Parathyroid adenoma (tissue), 2 donors: ENCODE results near the gene PRDM15.

ENCODE experiments used
- H2AFZ ChIP-seq: fragments of 300-600 bp; sonication (generic); one replicate; pipeline ENCODE4 v1.7.0; 2017; ENCODE audit warnings: antibody characterized with exemption, mild to moderate bottlenecking
- H3K27ac ChIP-seq: fragments of 300-600 bp; sonication (generic); one replicate; pipeline ENCODE4 v1.7.0; 2017
- H3K27me3 ChIP-seq: fragments of 300-600 bp; sonication (generic); one replicate; pipeline ENCODE4 v1.7.0; 2017; ENCODE audit warnings: low read length; ENCODE audit not compliant: control insufficient read depth, insufficient read depth
- H3K36me3 ChIP-seq: fragments of 300-600 bp; sonication (generic); one replicate; pipeline ENCODE4 v1.7.0; 2017; ENCODE audit warnings: low read length; ENCODE audit not compliant: control insufficient read depth, insufficient read depth
- H3K4me1 ChIP-seq: fragments of 300-600 bp; sonication (generic); one replicate; pipeline ENCODE4 v1.7.0; 2017; ENCODE audit warnings: control low read depth
- H3K4me2 ChIP-seq: fragments of 300-600 bp; sonication (generic); one replicate; pipeline ENCODE4 v1.7.0; 2017; ENCODE audit warnings: low read length
- H3K4me3 ChIP-seq: fragments of 300-600 bp; sonication (generic); one replicate; pipeline ENCODE4 v1.7.0; 2017; ENCODE audit warnings: low read depth, low read length
- H3K79me2 ChIP-seq: fragments of 300-600 bp; sonication (generic); one replicate; pipeline ENCODE4 v1.7.0; 2017; ENCODE audit warnings: control low read depth
- H3K9ac ChIP-seq: fragments of 300-600 bp; sonication (generic); one replicate; pipeline ENCODE4 v1.7.0; 2017; ENCODE audit warnings: mild to moderate bottlenecking
- H3K9me3 ChIP-seq: fragments of 300-600 bp; sonication (generic); one replicate; pipeline ENCODE4 v1.7.0; 2017; ENCODE audit warnings: low read length; ENCODE audit not compliant: control insufficient read depth
- TF ChIP-seq, protein P1 (sequence below): fragments of 300-600 bp; sonication (generic); IDR thresholded peaks from one replicate; pipeline ENCODE4 v1.7.0; 2017; ENCODE audit warnings: antibody characterized with exemption, mild to moderate bottlenecking
- donor health status: primary hyperparathyroidism.

Gene PRDM15

DNA sequence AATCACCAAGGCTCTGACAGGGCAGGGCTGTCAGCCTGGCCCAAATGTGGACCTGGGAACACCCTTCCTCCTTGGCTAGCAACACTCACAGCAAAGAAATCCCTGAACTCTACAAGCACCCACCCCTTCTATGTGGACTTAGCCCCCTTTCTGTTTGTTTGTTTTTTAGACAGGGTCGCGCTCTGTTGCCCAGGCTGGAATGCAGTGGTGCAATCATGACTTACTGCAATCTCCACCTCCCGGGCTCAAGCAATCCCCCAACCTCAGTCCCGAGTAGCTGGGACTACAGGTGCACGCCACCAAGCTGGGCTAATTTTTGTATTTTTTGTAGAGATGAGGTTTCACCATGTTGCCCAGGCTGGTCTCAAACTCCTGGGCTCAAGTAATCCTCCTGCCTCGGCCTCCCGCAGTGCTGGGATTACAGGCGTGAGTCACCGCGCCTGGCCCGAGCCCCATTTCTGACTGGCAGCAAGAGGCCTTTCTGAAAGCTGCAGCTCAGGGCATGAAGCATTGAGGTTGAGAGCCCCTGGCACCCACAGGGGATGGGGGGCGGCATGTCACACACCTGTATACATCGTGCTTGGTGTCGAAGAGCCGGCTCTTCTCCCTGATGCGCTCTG, 128.5 kb downstream of the PRDM15 start:
- H3K27me3 ChIP-seq = no peaks in the 10 kb centered on the region
- no peaks in the 10 kb centered on the region for H3K36me3 ChIP-seq
- no peak overlapping the region for H3K27ac ChIP-seq
- no peak overlapping the region for H3K4me3 ChIP-seq
- H3K79me2 ChIP-seq = no peaks in the 10 kb centered on the region
- no peak overlapping the region for H3K4me2 ChIP-seq
- no peak overlapping the region for H3K9ac ChIP-seq
- H3K9me3 ChIP-seq = no peaks in the 10 kb centered on the region
- no peaks in the 10 kb centered on the region for H3K4me1 ChIP-seq
- TF ChIP-seq, protein P1, sequence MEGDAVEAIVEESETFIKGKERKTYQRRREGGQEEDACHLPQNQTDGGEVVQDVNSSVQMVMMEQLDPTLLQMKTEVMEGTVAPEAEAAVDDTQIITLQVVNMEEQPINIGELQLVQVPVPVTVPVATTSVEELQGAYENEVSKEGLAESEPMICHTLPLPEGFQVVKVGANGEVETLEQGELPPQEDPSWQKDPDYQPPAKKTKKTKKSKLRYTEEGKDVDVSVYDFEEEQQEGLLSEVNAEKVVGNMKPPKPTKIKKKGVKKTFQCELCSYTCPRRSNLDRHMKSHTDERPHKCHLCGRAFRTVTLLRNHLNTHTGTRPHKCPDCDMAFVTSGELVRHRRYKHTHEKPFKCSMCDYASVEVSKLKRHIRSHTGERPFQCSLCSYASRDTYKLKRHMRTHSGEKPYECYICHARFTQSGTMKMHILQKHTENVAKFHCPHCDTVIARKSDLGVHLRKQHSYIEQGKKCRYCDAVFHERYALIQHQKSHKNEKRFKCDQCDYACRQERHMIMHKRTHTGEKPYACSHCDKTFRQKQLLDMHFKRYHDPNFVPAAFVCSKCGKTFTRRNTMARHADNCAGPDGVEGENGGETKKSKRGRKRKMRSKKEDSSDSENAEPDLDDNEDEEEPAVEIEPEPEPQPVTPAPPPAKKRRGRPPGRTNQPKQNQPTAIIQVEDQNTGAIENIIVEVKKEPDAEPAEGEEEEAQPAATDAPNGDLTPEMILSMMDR = no peak
- no peak overlapping the region for H2AFZ ChIP-seq

DNA sequence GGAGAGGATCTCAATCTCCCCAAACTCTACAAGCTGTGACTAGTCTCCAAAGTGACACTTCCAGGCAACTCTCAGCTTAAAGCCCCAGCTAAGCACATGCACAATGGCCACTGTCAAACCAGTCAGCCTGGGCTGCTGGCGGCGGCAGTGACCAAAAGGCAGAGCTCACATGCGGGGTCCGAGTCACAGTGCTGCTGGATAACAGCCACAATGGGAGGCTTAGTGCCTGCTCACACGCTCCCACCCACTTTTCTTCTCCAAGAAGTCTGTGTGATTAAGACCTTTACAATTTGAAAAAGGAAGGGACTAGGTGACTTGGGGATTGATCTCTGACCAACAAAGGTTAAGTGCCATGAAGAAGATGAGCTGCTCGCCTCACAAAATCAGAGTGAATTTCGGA, 129.1 kb downstream of the PRDM15 start:
- H3K4me1 ChIP-seq = no peaks in the 10 kb centered on the region
- no peak overlapping the region for H3K27ac ChIP-seq
- no peak overlapping the region for H3K9ac ChIP-seq

DNA sequence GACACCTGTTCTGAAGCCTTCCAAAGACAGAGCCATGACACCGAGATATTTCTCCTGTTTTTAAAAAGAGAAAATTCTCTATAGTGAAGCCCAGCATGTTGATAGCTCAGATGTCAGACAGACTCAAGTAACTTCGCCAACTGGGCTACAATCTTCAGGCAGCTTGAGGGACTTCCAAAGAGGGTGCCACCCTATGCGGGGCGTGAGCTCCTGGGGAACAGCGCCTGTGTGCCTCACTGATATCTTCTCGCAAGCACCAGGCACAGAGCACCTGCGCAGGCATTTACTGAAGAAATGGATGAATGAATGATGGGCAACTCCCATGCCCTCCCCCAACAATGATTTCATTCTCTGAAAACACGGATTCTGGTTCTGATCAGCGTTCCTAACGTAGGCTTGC, 129.9 kb downstream of the PRDM15 start:
- Histone ChIP-seq H3K9me3 (no peaks in the 10 kb centered on the region), H3K9ac (no peak overlapping the region), H3K79me2 (no peaks in the 10 kb centered on the region), H2AFZ (no peak overlapping the region), H3K4me2 (no peak overlapping the region), H3K27me3 (no peaks in the 10 kb centered on the region), H3K4me1 (no peaks in the 10 kb centered on the region), H3K4me3 (no peak overlapping the region), H3K36me3 (no peaks in the 10 kb centered on the region), H3K27ac (no peak overlapping the region)
- TF ChIP-seq, protein P1 = no peak

More for the DNA sequence above, 129.1 kb downstream of the PRDM15 start:
- Histone ChIP-seq H3K9me3 (no peaks in the 10 kb centered on the region), H3K4me2 (no peak overlapping the region), H3K27me3 (no peaks in the 10 kb centered on the region), H3K79me2 (no peaks in the 10 kb centered on the region), H3K36me3 (no peaks in the 10 kb centered on the region), H3K4me3 (no peak overlapping the region), H2AFZ (no peak overlapping the region)
- TF ChIP-seq, protein P1 = no peak
